Stimulated activated CD8-positive, alpha-beta memory T cell treated with anti-CD3 and anti-CD28 coated beads, Interleukin-7, amount 100 ng/mL, for 24 hours (primary cell): ENCODE data around the gene STAP2.
A peak's percentile ranks its signal among the peaks of the same experiment; 100 is the strongest.
"Not testable (repeated sequence)": the region's sequence is repeated elsewhere in the genome, so short reads cannot be mapped to it uniquely, and the experiment has no call there.

Experiments
- DNase-seq: peaks from one replicate; pipeline ENCODE4 v3.0.0-alpha.2; 2020; ENCODE audit warnings: low read depth

STAP2 gene

DNA sequence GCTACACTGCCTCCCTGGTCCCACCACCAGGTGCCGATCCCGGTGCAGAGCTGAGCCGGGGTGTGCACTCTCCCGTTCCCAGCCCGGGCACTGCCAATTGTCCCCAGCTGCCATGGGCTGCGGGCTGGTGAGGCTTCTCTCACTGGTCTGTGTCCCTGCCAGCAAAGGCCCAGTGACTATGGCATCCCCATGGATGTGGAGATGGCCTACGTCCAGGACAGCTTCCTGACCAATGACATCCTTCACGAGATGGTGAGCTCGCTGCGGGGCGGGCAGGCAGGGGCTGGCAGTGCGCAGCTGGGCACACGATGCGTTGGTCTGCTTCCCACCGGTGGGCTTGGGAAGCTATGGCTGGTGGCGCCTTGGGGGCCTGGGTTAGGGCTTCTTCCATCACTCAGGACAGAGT lies 19.3 kb upstream of the STAP2 start:
- no peak for DNase-seq

DNA sequence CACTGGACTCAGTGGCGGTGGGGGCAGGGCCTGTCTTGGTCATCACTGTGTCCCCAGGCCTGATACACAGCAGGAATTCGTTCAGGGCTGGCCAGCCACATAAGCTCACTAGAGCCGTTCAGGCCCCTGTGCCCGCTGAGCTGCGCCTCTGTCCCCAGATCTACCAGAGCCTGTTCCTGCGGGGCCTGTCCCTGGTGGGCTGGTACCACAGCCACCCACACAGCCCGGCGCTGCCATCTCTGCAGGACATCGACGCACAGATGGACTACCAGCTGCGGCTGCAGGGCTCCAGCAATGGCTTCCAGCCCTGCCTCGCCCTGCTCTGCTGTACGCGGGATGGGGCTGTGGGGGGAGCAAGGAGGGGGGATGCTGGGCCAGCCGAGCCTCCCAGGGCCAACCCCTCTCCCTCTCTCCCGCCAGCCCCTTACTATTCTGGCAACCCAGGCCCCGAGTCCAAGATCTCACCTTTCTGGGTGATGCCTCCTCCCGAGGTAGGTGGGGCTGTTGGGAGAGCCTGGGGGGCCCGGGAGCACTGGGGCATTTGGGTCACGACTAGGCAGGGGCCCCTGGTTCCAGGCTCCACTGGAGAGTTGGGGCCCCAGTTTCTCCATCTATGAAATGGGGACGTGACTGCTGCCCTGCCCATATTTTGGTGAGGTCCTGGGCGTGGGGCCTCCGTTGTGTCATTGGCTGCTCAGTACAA lies 18.6 kb upstream of the STAP2 start:
- DNase-seq = no peak

DNA sequence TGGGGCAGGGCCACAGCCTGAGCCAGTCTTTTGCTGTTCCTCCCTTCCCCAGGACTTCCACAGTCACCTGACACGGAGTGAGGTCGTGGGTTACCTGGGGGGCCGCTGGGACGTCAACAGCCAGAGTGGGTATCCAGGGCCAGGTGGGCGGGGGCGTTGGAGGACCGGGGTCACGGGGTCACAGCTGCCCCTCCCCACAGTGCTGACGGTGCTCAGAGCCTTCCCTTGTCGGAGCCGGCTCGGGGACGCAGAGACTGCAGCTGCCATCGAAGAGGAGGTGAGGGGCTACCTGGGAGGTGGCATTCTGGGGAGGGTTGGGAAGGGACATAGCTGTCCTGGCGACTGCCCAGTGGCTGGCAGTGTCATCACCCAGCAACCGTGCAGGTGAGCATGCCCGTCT lies 16.3 kb upstream of the STAP2 start:
- DNase-seq = no peak

DNA sequence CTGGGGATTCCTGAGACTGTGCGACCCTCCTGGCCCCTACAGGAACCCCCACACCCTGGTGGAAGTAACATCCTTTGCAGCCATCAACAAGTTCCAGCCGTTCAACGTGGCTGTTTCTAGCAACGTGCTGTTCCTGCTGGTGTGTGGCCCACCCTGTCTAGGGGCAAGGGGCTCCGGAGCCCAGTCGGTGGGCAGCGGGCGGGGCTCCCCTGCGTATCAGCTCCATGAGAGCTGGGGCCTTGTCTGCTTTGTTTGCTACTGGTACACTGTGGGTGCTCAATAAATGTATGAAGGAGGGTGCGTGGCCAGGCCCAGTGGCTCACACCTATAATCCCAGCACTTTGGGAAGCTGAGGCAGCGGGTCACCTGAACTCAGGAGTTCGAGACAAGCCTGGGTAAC lies 15.7 kb upstream of the STAP2 start:
- DNase-seq = no peak

DNA sequence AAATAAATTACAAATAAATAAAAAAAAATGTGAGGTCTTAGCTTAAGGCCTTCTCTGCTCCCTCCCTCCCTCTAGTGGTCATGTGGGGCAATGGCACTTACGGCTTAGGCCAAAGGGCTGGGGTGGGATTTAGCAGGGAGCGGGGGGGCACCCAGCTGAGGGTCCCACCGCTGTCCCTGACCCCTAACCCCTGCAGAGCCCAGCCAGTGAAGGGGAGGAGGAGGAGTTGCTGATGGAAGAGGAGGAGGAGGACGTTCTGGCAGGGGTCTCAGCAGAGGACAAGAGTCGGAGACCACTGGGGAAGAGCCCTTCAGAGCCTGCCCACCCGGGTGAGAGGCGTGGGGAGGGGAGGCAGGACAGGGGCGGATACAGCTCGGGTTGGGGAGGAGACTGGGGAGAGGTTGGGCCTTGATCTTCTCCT lies 14.1 kb upstream of the STAP2 start:
- DNase-seq = no peak

DNA sequence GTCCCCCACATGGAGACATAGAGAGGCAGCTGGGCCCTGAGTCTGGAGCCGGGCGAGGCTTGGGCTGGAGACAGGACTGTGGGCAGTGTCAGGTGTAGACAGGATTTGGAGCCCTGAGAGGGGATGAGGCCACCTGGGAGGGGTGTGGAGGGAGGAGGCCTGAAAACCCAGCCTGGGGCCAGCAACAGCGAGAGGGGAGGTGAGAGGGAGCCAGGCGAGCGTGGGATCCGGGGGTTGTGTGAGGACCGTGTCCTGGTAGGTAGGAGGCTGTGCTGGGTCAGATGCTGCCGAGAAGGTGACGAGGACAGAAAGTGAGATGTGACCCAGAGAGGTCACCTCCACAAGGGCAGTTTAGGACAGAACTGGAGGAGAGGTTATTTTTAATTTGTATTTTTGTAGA lies 12.1 kb upstream of the STAP2 start:
- DNase-seq = no peak

DNA sequence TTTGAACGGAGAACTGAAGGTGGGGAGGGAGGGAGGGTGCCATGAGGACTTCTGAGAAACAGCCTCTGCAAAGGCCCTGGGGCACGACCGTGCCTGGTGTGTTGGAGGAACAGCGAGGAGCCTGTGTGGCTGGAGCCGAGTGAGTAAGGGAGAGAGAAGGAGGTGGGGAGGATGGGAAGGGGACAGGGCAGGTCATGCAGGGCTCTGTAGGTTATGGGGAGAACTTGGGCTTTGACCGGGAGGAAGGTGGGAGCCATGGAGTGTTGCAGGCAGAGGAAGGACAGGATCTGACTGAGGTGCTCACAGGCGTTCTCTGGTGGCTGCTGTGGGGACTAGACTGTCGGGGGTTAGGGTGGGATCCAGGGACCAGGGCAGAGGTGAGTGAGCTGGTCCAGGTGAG lies 11.5 kb upstream of the STAP2 start:
- no peak for DNase-seq

DNA sequence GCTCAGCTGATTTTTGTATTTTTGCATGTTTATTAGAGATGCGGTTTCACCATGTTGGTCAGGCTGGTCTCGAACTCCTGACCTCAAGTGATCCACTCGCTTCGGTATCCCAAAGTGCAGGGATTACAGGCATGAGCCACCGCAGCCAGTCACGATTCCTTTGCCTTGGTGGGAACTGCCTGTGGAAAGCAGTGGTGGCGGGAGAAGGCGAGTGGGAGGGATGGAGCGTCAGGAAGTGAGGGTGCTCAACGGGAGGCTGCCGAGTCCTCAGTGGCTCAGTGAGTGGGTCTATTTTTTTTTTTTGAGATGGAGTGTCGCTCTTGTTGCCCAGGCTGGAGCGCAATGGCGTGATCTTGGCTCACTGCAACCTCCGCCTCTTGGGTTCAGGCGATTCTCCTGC lies 10.6 kb upstream of the STAP2 start:
- DNase-seq = not testable (repeated sequence)

DNA sequence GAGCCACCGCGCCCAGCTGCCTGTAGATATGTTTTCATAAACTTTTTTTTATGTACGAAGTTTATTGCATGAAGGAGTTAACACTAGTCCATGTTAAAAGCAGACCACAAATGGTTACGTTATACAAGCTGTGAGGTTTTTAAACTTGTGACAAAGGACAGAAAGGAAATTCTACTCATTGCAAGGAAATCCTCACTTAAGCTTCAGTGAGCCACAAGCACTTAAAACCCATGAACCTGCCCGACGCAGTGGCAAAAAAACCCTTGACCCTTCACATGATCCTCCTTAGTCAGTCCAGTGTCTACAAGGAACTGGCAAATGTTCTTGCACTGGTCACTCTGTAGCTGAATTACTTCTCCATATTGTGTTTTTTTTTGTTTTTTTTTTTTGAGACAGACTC lies 8.9 kb upstream of the STAP2 start:
- DNase-seq = no peak

DNA sequence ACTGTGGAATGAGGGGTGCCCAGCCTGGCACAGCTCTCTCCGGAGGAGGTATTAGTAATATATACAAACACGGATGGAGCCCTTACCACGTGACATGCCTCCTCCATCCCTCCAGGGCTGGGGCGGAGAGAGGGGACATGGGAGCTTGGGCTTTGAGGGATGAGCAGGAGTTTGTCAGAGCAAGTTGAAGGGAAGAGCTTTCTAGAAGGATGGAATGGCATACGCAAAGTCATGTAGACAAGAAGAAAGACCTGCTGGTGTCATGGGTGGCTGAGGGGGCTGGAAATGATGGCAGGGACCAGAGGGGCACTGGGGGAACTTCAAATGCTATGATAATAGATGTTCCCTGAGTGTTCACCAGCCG lies 7.4 kb upstream of the STAP2 start:
- no peak for DNase-seq

DNA sequence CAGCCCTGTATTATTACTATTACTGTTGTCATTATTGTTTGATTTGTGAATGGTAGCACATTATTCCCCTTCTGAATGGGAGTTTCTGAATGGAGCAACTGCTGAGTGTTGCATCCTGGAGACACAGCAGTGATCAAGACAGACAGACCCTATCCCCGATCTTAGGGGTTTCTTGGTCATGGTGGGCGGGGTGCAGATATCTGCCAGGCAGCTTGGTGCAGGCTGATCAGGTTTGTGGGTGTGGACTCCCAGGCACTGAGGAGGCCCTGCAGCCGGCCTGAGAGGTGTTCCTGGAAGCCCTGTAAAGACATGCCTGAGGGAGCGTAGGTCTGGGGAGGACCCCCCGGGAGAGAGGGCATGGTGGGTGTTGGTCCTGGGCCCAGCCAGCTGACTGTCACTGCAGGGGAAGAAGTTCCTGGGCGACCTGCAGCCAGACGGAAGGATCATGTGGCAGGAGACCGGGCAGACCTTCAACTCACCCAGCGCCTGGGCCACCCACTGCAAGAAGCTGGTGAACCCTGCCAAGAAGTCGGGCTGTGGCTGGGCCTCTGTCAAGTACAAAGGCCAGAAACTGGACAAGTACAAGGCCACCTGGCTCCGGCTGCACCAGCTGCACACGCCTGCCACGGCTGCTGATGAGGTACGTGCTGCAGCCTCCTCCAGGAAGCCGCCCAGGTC lies 6.9 kb upstream of the STAP2 start:
- DNase-seq = no peak

DNA sequence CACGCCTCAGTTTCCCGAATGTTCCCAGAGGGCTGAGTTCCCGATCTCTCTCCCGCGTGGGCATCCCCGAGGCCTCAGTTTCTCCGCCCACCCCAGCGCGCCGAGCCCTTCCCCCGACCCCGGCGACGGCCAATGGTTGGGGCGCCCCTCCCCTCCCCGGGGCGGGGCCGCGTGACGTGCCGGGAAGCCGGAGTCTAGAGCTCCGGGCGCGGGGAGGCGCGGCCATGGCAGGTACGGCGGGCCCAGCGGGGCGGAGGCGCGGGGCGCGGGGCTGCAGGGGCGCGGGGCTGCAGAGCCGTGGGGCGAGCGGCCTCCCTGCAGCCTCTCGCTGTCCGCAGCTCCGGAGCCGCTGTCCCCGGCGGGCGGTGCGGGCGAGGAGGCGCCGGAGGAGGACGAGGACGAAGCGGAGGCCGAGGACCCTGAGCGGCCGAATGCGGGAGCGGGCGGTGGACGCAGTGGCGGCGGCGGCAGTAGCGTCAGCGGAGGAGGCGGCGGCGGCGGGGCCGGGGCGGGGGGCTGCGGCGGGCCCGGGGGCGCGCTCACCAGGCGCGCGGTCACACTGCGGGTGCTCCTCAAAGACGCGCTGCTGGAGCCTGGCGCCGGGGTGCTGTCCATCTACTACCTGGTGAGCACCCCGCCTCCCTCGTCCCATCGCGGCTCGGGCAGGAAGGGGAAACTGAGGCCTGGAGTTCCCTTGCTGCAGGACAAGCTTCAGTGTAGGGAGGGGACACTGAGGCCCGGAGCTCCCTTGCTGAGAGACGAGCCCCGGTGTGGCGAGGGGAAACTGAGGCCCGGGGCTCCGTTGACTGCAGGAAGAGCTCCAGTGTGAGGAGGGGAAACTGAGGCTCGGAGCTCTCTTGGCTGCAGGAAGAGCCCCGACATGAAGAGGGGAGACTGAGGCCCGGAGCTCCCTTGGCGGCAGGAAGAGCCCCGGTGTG lies 5.0 kb upstream of the STAP2 start, which contains the start of gene MPND:
Gene MPND (plus strand): TSS at position 193 of the 938 bp plus-strand sequence. CDS start 32 bp downstream, at position 225.
- DNase-seq = peak; percentile 90

DNA sequence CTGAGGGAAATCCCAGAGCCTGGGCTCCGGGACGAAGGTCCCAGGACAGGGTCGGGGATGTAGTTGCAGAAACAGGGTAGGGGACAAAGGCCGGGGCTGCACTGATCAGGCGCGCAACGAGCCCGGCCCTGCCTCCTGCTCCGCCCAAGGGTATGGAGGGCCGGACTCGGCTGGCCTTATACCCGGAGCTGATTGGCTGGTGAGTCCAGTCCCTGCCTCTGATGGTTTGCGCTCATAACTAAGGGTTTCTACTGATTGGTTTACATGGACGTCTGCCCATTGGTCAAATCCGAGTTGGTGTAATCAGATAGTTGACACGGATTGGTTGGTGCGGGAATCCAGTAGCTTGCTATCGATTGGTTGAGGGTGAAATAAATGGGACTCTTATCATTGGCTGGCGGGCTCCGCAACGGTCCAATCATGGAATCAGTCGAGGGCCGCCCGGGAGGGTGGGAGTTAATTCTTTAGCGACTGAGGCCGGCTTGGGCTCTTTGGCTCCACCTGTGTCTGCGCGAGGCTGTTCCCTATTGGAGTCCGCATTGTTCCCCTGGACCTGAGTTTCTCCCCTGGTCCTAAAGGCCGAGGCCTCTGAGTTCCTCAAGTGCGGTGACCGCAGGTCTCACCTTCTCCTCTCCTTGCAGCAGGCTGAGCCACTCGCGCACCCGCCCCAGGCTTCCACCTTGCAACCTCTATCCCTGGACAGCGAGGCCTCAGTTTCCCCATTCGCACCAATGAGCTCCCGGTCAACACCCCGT lies 4.2 kb upstream of the STAP2 start:
- DNase-seq = peak; percentile 79

DNA sequence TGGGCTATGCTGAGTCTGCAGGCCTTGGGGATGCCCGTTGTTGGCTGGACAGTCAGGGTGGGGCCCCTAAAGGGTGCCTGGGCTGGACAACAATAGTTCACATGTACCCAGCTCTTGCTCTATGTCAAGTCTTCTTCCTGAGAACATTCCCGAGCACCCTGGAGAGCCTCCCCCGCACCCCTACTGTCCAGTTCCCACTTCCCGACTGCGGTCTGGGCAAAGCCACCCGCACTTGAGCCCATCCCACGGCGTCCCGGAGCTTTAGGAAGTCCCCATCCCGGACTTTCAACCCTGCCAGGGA lies 3.6 kb upstream of the STAP2 start:
- DNase-seq = no peak

DNA sequence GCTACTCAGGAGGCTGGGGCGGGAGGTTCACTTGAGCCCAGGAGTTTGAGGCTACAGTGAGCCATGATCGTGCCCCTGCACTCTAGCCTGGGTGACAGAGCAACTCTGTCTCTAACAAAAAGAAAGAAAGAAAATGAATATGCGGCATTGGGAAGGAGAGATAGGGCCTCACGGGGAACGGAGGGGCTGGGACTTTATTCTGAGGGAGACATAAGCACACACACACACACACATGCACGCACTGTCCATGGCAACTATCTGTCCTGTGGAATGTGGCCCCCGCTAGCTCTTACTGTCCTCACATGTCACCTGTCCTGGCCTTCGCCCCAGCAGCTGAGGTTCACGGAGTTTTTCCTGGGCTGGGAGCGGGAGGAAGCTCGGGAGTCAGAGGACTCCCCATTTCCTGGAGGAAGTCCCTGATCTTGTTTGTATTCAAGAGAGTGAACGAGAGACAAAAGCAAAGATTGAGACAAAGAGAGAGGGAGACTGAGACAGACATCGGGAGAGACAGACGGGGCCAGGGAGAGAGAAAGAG lies 654 bp downstream of the STAP2 start:
- DNase-seq = no peak

DNA sequence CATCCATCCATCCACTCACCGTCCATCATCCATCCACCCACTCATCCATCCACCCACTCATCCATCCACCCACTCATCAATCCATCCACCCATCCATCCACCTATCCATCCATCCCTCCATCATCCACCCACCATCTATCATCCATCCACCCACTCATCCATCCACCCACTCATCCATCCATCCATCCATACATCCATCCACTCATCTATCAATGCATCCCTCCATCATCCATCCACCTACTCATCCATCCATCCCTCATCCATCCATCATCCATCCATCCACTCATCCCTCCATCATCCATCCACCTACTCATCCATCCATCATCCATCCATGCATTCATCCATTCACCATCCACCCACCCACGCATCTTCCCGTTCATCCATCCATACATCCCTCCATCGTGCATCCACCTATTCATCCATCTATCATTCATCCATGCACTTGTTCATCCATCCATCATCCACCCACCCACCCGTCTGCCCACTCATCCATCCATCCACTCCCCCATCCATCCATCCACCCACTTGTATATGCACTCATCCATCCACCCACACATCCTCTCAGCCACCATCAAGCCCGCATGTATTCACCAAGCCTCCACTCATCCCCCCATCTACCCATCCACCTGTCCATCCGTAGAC lies 3.6 kb downstream of the STAP2 start:
- no peak for DNase-seq

DNA sequence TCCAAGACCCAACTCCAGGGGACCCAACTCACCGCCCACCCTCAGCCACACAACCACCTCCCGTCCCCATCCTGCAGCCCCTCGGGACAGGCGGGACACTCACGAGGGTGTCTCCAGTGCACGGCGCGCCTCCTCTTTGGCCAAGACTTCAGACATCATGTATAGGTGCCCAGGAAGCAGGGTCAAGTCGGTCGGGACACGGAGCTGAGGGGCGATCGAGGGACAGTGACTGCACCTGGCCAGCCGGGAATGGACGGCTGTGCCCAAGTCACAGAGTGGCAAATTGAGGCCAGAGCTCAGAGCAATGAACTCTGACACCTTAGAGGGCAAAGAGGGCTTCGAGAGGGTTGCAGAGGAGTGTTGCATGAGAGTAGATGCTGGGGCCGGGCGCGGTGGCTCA lies 8.8 kb downstream of the STAP2 start:
- no peak for DNase-seq

DNA sequence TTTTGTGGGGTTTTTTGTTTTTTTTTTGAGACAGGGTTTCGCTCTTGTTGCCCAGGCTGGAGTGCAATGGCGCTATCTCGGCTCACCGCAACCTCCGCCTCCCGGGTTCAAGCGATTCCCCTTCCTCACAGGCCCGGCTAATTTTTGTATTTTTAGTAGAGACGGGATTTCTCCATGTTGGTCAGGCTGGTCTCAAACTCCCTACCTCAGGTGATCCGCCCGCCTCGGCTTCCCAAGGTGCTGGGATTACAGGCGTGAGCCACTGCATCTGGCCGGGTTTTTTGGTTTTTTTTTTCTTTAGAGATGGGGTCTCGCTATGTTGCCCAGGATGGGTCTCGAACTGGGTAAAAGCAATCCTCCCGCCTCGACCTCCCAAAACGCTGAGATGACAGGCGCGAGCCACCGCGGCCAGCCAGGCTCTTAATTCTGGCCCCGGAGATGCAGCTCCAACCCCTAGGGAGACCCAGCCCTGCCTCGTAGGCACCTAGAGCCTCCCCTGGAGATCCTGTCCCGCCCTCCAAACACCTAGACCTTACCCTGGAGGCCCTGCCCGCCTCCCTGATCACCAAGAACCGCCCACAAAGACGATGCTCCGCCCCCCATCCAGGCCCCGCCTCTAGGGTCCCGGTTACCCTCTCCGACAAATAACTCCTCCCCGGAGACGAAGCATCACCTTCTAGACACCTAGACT lies 9.5 kb downstream of the STAP2 start:
- DNase-seq = peak; percentile 29

DNA sequence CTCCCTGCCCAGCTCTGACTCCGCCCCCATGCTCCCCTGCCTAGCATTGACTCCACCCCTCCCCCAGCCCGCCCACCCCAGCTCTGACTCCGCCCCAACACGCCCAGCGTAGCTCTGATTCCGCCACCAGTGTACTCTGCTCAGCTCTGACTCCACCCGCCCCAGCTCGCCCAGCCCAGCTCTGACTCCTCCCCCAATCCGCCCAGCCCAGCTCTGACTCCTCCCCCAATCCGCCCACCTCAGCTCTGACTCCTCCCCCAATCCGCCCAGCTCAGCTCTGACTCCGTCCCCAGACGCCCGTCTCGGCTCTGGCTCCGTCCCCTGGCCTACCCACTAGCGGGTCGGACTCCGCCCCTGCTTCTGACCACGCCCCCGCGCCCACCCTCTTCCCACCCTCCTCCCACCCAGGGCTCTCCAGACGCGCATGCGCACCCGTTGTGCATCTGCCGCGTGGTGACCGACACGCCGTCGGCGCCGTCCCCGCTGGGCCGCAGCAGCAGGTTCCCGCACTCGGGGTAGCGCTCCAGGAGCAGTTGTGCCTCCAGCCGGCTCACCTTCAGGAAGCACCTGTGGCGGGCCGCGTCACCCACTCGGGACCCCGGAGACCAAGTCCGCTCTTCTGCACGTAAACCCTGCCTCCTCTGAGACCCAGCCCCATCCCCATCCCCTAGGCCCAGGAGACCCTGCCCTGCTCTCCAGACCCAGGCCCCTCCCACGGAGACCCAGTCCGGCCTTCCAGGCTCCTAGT lies 10.2 kb downstream of the STAP2 start:
- peak; percentile 96 for DNase-seq

DNA sequence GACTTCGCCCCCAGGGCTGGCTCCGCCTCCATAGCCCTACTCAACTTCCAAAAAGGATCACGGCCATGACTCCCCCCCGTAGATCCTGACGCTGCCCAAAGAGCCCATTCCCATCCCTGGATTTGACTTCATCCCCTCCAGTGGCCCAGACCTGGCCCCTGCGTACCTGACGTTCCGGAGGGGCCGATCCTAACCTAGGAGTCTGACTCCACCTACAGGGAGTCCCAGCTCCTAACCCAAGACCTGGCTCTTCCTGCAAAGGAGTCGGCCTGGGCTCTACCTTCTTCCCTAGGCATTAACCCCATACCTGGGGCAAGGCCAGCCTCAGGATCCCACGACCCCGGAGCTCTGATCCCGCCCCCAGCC lies 10.8 kb downstream of the STAP2 start:
- DNase-seq = no peak
